CD4-positive, alpha-beta T cell treated with Interleukin-4 for 1 hour (primary cell): Measurements from ENCODE around the gene LIM2.

ENCODE experiments used
- DNase-seq, 2 donors: peaks; one replicate each; pipeline ENCODE4 v3.0.0-alpha.2; 2020 to 2022

The LIM2 gene

DNA sequence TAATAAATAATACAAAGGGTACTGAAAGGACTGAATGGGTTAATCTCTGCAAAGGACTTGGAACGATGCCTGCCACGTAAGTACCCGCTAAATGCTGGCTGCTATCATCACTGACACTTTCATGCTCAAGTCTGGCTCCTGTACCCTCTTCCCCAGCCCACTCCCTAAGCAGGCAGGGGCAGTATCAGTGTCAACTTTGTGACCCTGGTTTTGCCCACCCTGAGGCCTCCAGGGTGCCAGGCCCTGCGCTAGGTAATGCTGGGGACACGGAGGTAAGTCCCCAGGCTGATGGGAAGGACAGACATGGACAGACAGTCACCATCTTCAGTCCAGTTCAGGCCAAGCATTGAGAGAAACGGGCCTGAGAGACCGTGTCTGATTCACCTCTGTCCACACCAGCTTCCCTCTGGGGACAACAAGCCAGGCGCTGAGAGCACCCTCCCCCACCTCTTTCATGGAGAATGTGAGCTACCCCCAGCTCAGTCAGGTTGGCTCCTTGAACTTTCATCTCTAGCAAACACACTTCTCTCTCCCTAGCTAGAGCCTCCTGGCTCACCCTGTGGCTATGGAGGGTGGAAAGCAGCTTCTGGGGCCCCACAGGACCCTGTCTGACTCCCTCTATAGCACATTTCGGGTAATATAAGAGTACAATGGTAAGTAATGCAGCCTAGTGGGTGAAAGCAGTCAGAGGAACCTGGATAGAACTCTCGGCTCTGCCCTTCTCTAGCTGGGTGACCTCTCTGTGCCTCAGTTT lies 22.4 kb downstream of the LIM2 start:
- DNase-seq = peak in 1 of 2 donors; percentile 33

DNA sequence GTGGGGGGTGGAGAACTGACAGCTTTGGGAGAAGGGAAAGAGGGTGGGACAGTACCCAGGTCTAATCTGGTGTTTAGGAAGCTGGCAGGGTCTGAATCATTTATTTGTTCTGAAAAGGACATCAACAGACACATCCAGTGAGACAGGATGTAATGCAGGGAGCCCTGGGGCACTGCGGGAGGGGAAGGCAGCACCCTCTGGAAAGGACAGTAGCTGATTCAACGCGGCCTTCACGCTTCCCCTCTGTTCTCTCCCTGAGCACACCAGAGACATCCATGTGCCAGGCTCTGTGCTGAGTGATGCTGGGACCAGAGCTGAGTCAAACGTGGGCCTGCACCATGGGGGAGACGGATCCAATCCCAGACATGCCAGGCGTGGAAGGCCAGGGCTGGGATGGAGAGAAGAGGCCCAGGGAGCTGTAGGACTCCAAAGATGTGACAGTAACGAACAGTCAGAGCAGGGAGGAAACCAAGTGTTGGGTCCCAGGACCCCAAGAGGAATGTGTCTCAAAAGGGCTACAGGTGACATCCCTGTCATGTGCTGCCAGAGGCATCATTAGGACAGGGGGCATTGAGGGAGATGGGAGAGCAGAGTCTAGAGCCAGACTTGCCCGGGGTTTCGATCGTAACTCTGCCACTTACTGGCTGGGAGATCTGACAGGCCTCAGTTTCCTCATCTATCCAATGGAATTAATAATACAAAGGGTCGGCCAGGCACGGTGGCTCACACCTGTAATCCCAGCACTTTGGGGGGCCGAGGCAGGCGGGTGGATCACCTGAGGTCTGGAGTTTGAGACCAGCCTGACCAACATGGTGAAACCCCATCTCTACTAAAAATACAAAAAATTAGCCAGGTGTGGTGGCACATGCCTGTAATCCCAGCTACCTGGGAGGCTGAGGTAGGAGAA lies 23.3 kb downstream of the LIM2 start:
- DNase-seq = no peak

DNA sequence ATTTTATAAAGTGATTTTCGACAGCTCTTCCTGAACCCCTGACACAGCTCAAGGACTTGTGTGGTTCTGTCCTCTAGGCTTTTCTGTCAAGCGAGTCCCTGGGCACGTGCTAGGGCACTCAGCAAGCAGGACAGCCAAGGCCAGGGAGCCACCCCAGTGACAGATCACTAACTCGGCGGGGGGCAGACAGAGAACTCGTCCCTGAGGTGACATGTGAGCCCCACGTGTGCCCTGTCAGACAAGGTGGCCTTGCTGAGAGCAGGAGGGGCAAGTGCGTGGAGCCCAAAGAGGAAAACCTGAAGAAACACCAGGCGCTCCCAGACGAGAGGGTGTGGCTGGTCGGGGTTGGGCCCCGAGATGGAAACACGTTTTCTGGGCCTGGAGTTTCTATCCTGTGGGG lies 26.5 kb downstream of the LIM2 start:
- DNase-seq = no peak

DNA sequence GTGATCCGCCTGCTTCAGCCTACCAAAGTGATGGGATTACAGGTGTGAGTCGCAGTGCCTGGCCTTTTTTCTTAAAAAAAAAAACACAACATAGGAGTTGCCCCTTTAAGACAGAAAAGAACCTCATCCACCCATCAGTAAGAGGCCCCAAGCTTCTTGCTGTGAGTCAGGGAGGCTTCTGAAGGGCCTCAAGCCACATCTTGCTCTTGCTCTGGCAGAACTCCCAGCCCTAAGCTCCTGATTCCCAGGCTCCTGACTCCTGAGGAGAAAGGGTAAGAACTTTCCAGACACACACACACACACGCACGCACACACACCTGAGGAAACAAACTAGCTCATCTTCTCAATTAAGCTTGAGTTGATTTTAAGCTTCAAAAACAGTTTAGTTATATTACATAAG lies 28.5 kb downstream of the LIM2 start:
- no peak for DNase-seq

DNA sequence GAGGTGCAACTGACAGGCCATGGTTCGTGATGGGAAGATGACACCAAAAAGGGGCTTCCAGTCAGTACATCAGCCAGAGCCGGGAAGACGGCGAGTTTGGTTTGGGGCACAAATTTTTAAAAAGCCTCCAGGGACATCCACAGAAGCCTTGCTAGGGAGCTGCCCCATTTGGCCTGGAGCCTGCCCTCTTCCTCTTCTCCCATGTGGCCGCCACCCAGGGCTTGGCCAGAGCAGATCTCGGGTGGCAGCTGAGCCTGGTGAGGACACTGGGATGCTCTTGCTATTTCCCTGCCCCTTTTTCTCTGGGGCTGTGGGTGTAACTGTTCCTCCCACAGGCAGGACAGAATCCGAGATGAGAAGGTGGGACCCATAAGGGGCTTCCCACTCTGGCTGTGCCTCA lies 29.8 kb downstream of the LIM2 start:
- no peak for DNase-seq

DNA sequence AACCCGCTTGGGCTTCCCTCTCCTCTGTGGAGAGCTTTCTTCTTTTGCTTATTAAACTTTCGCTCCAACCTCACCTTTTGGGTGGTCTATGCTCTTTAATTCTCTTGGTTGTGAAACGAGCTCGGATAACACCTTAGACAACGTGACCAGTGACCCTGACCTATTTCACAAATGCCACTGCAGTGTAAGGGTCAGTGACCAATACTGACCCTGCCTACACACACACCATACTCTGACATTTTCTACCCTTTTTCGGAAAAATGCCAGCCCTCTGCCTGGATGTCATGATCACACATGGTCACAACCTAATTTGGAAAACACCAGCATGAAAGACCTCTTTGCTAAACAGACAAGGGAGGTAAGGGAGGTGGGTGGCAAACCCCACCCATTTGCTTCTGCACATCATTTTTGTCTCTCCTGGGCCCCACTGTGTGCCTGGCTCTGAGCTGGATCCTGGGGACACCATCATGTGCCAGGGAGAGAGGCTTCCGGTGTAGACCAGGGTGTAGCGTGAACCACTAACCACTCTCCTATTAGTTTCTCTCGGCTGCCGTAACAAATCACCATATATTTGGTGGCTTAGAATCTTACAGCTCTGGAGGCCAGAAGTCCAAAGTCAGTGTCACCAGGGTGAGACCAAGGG lies 31.5 kb downstream of the LIM2 start:
- DNase-seq = no peak

DNA sequence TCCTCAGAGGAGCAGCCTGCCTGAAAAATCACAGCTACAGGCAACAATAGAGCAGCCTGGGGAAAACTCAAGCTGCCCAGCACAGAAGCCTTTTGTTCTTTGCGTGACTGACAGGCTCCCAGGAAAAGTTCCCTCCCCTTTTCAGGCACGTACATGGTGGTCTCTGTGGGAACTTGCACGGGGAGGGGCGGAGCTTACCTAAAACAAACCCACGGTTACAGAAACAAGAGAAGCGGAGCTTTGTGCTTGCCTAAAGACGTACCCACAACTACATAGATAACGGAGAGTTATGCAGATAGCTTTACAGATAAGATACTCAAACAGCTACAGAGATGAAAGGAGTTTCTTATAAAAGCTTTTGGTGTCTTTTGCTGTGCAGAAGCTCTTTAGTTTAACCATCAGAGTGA lies 33.0 kb downstream of the LIM2 start:
- peak; percentile 40 to 42 for DNase-seq

DNA sequence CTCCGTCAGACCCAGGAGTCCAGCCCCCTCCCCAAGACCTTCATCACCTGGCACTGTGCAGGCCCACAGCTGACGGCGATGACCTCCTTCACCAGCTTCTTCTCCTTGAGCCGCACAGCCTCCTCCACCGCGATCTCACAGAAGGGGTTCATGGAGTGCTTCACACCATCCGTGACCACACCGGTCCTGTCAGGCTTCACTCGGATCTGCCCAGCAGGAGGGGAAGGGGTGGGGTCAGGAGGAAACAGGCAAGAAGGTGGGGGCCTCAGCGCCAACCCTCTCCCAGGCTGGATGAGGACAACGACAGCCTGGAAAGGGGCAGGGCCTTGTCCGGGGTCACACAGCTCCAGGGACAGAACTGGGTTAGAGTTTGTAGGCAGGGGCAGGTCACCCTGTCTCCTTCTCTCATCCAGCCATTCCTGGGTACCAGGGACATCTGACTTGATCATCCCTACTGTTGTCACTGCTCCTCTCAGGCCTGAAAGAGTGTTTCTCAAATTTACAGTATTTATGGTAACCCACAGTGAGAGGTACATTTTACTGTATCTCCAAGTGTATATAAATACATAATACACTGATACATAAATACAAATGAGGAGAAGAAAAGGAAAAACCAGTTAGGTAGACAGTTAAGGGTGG lies 33.6 kb downstream of the LIM2 start:
- no peak for DNase-seq

DNA sequence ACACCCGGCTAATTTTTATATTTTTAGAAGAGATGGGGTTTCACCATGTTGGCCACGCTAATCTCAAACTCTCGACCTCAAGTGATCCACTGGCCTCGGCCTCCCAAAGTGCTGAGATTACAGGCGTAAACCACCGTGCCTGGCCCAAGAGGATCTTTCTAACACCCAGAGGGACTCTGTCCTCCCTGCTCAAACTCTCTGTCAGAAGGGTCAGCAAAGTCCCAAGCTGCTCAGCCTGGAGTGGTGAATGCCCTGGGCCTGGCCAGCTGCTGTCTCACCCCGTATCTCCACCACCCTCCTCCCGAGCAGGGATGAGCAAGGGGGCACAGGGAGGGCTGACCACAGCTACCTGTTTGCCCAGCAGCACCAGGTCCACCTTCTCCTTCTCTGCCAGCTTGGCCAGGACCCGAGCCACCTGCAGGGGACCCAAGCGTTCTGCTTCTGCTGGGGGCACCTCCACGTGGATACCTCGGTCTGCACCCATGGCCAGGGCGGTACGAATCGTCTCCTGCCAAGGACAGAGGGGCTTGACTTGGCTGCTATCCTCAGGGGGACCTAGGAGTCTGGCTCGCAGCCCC lies 34.9 kb downstream of the LIM2 start:
- DNase-seq = no peak

DNA sequence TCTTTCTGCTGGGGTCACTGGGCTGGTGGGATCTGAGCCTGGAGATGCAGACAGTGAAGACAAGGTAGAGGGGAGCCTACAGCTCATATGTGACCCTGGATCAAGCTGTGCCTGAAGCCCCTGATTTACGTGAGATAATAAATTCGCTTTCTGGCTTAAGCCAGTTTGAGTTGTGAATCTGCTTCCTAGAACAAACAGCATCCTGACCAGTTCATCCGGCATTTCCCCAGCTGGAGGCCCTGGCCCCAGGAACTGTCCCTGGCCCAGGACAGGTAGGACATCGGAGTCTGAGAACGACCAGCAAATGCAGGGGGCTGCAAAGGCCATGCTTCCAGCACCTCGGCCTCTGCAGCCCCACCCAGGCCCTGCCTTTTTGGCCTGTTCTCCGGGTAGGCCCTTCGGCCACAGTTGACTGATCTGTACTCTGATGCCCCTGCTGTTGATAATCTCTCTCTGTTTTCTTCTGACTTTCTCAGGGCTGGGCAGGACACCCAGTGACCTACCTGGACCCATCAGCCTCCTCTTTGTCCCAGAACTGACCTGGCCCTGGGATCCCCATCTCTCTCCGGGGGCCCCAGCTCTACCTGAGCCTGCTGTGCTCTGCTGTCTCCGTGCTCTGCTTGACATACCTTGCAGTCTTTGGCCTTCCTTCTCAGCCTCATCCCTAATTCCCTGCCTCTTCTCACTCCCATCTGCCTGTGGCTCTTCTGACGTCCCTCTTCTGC lies 36.3 kb downstream of the LIM2 start:
- no peak for DNase-seq

DNA sequence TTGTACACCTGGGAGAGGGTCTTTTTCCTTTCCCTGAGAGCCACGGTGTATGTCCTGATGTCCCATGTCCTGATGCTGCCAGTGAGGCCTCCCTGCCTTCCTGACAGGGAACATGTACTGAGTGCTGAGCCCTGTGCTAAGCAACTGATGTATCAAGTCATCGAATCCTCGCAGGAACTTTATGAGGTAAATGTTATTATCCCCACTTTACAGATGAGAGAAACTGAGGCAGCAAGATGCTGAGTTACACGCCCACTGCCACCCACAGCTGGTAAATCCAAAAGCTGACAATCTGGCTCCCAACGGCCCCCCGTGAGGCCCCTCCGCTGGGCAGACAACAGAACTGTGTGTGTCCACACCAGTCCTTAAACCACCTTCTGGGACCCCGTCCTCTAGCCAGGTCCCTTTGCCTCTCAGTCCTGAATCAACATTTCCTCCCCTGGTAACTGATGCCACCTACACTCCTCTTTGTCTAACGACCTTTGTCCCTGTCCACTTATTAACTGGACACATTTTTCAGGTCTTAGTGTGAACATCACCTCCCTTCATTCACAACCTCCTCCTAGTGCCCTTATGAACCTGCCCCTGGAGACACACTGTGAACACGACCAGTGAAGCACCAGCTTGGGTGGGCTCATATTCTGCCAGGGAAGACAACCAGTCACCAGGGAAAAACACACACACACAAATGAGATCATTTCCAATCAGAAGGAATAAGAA lies 40.4 kb downstream of the LIM2 start:
- no peak for DNase-seq

DNA sequence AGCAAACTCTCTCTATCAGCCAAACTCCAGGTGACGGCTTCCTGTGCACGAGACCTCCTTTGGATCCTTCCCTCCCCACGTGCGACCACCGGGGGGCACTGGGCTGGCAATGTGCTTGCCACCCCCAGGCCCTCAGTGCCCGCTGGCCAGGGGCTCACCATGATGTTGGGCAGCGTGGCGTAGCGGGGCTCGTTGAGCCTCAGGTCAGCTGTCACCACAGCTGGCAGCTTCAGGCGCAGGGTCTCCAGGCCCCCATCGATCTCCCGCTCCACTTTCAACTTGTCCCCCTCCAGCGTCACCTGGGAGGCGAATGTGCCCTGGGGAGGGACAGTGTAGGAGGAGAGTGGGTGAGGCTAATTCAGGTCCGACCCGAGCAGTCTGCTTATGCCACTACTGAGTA lies 41.0 kb downstream of the LIM2 start:
- no peak for DNase-seq

DNA sequence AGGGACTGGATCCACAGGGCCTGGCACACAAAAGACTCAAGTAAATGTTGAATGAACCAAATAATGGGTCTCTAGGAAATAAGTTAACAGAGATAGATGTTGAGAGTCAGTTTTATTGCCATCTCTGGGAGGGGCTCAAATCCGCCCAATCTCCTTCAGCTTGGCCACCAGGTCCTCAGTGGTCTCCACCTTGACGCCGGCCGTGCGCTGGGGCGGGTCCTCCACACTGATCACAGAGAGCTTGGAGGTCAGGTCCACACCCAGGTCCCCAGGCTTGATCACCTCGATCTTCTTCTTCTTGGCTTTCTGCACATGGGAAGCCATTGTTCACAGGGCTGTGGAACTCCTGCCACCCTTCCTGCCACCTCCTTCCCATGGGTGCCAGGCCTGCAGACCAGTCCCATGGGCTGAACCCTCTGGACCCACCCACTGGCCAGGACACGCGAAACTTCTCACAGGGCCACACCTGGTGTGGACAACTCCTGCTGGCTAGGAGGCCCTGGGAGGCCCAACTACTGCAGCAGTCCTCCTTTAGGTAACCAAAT lies 42.6 kb downstream of the LIM2 start:
- no peak for DNase-seq

DNA sequence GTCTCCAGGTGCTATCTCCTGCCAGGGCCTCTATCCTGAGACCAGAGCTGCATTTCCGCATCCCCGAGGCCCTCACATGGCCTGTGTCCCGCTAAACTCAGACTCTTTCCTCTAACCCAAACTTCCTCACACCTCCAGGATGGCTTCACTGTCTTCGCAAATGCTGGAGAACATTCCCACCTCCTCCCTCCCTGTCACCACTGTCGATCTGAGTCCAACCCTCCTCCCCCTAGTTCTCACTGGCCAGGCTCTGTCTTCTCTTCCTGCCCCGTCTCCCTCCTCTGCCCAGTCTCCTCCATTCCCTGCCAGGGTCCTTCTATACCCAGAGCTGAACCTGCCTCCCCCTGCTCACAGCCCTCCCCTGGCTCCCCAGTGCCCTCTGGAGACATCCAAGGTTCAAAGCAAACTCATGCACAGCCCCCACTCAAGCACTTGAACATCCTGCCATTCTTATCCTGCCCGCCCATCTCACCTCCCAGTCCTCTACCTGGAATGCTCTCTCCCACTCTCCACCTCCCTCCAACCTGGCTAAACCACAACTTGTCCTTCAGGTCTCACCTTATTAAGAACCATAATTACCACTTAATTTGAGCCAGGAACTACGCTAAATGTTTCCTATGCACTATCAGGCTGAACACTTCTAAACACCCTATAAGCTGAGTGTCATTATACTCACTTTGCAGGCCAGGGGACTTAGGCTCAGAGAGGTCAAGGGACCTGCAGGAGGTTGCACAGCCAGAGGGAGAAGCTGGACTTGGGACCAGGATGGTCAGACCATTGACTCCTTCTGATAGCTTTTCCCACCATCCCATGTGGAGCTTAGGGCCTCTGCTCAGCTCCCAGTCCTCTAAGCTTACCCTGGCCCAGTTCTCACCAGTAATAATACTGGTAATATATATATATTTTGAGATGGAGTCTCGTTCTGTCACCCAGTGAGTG lies 44.9 kb downstream of the LIM2 start:
- DNase-seq = no peak

DNA sequence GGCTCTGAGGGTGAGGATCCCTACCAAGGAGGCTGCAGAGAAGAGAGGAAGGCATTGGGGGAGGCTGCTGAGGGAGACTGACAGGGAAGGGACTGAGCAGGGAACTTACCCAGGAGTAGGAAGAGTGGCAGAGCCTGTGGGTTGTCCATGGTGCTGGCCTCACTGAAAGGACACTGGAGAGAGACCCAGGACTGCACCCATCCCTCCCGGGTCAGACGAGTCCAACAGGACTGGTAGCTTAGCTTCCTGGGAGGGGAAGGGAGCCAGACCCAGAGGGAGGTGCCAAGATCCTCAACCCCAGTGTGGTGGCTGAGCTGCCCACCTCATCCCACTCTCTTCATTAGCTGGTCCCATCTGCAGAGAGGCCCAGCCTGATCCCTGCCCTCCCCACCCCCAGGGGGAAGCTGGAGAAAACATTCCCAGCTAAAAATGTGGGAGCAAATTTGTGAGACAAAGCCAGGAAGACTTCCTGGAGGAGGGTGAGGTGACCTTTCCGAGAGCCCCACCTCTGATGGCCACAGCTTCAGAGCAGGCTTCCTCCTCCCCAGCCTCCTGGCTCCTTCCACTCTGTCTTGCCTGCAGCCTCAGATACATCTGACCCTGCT lies 45.7 kb downstream of the LIM2 start, which contains the start of gene VSIG10L:
Gene VSIG10L, minus strand, starts transcription at position 164 of the 605 bp plus-strand sequence. Its CDS starts 15 bp downstream, at position 149.
- DNase-seq = no peak

DNA sequence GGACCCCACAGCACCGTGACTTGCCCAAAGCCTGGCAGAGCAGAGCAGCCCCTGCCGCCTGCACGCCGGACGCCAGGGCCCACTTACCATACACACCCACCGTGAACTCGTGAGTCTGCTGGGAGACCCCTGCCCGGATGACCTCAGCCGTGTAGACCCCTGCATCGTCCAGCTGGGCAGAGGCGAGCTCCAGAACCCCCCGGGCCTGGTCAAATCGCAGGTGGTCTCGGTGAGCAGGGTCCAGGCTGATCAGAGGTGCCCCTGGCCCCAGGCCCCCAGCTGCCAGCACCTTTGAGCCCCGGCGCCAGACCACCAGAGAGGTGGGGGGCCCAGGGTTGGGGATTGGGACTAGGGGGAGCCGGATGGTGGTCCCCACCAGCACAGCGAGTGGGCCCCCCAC lies 46.7 kb downstream of the LIM2 start:
- no peak for DNase-seq

DNA sequence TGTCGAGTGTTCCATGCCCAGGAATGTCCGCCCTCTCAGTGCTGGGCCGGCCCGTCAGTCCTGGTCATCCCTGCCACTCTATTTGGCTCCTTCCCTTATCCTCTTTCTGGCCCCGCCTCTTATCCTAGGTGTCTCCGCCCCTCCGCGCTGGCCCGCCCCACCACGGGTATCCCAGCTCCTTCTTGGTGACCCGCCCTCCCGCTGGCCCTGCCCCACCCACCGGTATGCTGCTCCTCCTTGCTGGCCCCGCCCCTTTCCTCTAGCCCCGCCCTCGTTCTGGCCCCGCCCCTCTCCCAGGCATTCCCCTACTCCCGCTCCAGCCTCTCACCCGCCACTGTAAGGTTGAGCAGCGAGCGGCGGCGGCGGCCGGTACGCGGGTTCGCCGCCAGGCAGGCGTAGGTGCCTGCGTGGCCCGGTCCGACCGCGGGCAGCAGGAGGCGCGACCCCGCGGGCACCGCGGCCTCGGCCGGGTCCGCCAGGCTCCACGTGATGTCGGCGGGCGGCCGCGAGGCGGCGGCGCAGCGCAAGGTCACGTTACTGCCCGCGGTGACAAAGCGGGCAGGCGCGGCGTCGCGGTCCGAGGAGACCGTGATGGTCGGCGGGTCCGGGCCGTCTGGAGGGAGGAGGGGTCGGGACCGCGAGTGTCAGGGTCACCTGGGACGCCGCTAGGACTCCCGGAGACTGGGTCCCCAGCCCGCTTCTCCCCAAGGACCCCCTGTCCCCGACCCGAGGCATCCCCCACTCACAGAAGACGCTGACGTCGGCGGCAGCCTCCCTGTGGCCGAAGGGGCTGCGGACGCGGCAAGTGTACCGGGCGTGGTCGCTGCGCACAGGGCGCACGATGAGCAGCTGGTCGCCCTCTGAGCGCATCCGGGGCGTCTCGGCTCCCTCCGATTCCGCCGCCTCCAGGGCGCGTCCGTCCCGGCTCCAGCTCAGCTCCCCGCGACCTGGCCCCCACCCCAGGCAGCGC lies 47.8 kb downstream of the LIM2 start:
- peak; percentile 93 to 94 for DNase-seq

DNA sequence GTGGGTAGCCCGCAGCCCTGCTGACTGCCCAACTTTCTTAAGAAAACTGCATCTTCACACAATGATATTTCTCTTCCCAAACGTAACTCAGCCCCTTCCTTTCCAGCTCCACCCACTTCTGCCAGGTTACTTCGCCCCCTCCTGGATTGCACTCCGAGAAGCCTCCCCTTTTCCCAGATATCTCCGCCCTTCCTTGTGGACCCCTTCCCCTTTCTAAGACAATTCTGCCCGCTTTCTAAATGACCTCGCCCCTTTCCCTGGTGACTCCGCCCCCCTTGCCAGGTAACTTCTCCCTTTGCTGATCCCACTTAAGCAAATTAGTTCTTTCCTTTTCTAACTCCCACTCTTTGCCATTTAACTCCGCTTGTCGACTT lies 48.5 kb downstream of the LIM2 start:
- DNase-seq = no peak
